ENCODE results near the gene DOCK2. TPM values are rescaled to one million over a fixed set of nuclear protein-coding genes. Genes with fewer than 3 reads are reported as not detected.

The DOCK2 gene
- total RNA-seq, 1 donor from 2014 or later: 0.17 TPM

- DNase-seq: no peak
Observed at GRCh38 chr5:169997798-169998197, 360.7 kb downstream of the DOCK2 start.

GRCh38 chr5:169999621-170000020, 362.5 kb downstream of the DOCK2 start:
- DNase-seq: no peak

- DNase-seq: no peak
Observed at GRCh38 chr5:170000155-170000554, 363.1 kb downstream of the DOCK2 start.

- DNase-seq: no peak
Observed at GRCh38 chr5:170006021-170006420, 368.9 kb downstream of the DOCK2 start.

- DNase-seq: no peak
Observed at GRCh38 chr5:170008376-170008775, 371.3 kb downstream of the DOCK2 start.

- no peak for DNase-seq
Observed at GRCh38 chr5:170010595-170010994, 373.5 kb downstream of the DOCK2 start.

- DNase-seq: no peak
Observed at GRCh38 chr5:170011751-170012150, 374.7 kb downstream of the DOCK2 start.

- no peak for DNase-seq
Observed at GRCh38 chr5:170012622-170013021, 375.5 kb downstream of the DOCK2 start.

GRCh38 chr5:170020423-170020822, 383.3 kb downstream of the DOCK2 start:
- no peak for DNase-seq

- DNase-seq: no peak
Observed at GRCh38 chr5:170021506-170021905, 384.4 kb downstream of the DOCK2 start.

- no peak for DNase-seq
Observed at GRCh38 chr5:170025853-170026252, 388.8 kb downstream of the DOCK2 start.

- DNase-seq: no peak
Observed at GRCh38 chr5:170028124-170028523, 391.0 kb downstream of the DOCK2 start.

- no peak for DNase-seq
Observed at GRCh38 chr5:170034231-170034630, 397.2 kb downstream of the DOCK2 start.

- DNase-seq: no peak
Observed at GRCh38 chr5:170038241-170038640, 401.2 kb downstream of the DOCK2 start.

GRCh38 chr5:170039830-170040229, 402.8 kb downstream of the DOCK2 start:
- no peak for DNase-seq

GRCh38 chr5:170046241-170046640, 409.2 kb downstream of the DOCK2 start:
- no peak for DNase-seq

- DNase-seq: no peak
Observed at GRCh38 chr5:170049713-170050112, 412.6 kb downstream of the DOCK2 start.

- no peak for DNase-seq
Observed at GRCh38 chr5:170053896-170054295, 416.8 kb downstream of the DOCK2 start.

GRCh38 chr5:170055606-170056005, 418.5 kb downstream of the DOCK2 start:
- DNase-seq: no peak

- DNase-seq: no peak
Observed at GRCh38 chr5:170056561-170057267, 419.6 kb downstream of the DOCK2 start.

GRCh38 chr5:170057311-170057710, 420.2 kb downstream of the DOCK2 start:
- DNase-seq: no peak

- no peak for DNase-seq
Observed at GRCh38 chr5:170059221-170059620, 422.1 kb downstream of the DOCK2 start.

- no peak for DNase-seq
Observed at GRCh38 chr5:170067152-170067551, 430.1 kb downstream of the DOCK2 start.

- DNase-seq: peak; percentile 33
Observed at GRCh38 chr5:170067574-170068170, 430.6 kb downstream of the DOCK2 start.

- DNase-seq: no peak
Observed at GRCh38 chr5:170069512-170069911, 432.4 kb downstream of the DOCK2 start.

Data from dermis blood vessel endothelial cell (primary cell).